ENCODE data around the gene EFNA5.

The EFNA5 gene

DNA sequence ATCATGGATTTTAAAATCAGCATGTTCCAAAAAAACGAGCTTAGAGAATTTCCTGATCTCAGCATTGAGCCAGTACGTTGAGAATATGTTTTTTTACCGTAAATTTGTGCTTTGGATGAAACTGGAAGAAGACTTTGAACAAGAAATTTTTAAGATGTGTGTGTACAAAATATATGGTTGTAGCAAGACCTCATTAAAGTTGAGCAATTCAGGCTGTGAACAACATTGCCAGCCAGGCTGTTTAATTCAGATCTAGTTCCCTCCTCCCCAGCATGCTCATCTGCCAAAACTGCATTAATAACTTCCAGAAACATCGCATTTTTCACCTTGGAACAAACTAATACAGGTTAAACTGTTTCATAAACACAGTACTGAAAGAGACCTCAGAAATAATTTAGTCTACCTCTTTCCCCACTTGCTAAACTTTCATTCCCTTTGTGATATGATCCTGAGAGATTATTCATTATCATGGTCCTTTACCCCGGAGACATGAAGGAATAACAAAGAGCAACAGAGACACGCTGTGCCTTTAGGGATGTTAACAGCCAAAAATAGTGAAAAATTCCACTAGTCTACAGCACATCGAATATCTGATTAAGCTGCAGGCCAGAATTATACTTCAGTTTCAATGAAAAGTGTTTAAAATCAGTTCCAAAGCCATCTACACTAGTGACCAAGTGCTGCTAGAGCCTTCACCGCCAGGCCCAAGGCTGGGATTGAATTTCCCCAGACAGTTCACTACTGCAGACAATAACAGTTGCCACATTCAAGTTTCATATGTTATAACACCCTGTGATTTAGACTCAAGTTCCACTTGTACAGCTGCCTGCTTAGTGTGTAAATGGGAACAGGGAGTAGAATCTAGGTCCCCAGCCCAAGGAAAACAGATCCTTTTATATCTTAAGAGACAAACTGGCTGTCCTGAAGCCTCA lies 89.6 kb downstream of the EFNA5 start:
- Histone ChIP-seq H3K4me1 (ENCODE audit: low read depth, poor library complexity, severe bottlenecking) (no peaks in the 10 kb centered on the region), H3K9ac (no peak overlapping the region), H3K27me3 (ENCODE audit: insufficient read depth, low read depth) (no peaks in the 10 kb centered on the region), H2AFZ (ENCODE audit: low read depth) (no peak overlapping the region), H3K4me3 (IDR thresholded peaks at IDR 0.05; ENCODE audit: insufficient read depth, low read depth, low read length) (no peak overlapping the region), H3K27ac (no peak overlapping the region), H3K79me2 (ENCODE audit: insufficient read depth, low read depth) (no peaks in the 10 kb centered on the region), H3K4me2 (no peak overlapping the region), H3K36me3 (ENCODE audit: insufficient read depth) (no peaks in the 10 kb centered on the region), H4K20me1 (ENCODE audit: insufficient read depth) (no peaks in the 10 kb centered on the region)
- TF ChIP-seq, protein P1, sequence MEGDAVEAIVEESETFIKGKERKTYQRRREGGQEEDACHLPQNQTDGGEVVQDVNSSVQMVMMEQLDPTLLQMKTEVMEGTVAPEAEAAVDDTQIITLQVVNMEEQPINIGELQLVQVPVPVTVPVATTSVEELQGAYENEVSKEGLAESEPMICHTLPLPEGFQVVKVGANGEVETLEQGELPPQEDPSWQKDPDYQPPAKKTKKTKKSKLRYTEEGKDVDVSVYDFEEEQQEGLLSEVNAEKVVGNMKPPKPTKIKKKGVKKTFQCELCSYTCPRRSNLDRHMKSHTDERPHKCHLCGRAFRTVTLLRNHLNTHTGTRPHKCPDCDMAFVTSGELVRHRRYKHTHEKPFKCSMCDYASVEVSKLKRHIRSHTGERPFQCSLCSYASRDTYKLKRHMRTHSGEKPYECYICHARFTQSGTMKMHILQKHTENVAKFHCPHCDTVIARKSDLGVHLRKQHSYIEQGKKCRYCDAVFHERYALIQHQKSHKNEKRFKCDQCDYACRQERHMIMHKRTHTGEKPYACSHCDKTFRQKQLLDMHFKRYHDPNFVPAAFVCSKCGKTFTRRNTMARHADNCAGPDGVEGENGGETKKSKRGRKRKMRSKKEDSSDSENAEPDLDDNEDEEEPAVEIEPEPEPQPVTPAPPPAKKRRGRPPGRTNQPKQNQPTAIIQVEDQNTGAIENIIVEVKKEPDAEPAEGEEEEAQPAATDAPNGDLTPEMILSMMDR (conservative IDR thresholded peaks at IDR 0.05; ENCODE audit: low read depth, low read length), result no peak

DNA sequence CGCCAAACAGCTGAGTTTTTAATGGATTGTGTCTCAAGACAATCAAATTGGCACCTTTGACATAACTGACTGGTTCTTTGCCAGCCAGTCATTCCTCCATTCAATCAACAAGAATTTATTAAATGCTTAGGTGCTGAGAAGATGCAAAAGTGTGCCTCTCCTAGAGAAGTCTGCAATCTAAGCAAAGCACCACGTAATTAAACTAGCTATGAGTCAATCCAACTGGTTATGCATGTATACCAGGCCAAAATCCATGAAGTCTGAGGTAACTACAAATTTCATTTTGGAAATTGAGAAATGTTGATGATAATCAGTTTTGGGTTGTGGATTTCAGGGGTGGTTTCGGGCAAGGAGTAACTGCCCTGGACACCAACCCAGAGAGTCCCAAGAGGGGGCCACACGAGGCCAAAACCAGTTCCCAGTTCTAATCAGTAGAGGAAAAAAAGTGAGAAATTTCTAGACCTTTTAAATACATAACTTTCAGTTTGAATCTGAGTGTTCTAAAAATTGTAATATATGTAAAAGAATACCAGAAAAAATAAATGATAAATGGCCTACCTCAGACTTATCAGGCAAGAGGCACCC lies 92.6 kb downstream of the EFNA5 start:
- H4K20me1 ChIP-seq (ENCODE audit: insufficient read depth), result no peaks in the 10 kb centered on the region
- H3K4me3 ChIP-seq (IDR thresholded peaks at IDR 0.05; ENCODE audit: insufficient read depth, low read depth, low read length), result no peak overlapping the region
- H3K4me2 ChIP-seq, result no peak overlapping the region
- H3K79me2 ChIP-seq (ENCODE audit: insufficient read depth, low read depth), result no peaks in the 10 kb centered on the region
- H3K27me3 ChIP-seq (ENCODE audit: insufficient read depth, low read depth), result no peaks in the 10 kb centered on the region
- H3K36me3 ChIP-seq (ENCODE audit: insufficient read depth), result no peaks in the 10 kb centered on the region
- TF ChIP-seq, protein P1 (conservative IDR thresholded peaks at IDR 0.05; ENCODE audit: low read depth, low read length), result no peak
- H3K27ac ChIP-seq, result no peak overlapping the region
- no peak overlapping the region for H3K9ac ChIP-seq
- no peaks in the 10 kb centered on the region for H3K4me1 ChIP-seq (ENCODE audit: low read depth, poor library complexity, severe bottlenecking)
- no peak overlapping the region for H2AFZ ChIP-seq (ENCODE audit: low read depth)

DNA sequence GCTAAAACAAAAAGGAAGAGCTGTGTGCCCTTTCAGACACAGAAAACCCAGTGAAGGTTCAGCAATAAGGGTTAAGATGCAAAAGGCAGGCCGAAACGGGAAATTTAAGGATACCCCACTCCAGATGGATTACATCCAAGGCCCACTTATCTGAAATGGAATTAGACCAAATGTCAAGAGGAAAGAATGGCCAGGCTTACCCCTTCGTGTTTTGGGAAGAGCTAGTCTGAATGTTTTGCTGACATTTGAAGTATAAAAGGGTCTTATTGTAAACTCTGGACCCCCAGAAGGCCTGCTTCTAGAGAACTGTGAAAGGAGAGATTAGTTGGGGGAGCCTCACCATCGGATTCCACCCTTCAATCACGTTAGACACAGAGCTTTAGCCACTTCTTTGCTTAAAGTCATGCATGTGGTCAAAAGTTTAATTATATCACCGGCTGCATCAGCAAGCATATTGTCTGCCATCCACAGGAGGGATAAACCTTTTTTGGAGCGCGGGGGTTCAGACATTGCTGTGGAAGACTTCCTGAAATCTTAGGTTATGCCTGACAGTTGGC lies 93.3 kb downstream of the EFNA5 start:
- no peaks in the 10 kb centered on the region for H3K79me2 ChIP-seq (ENCODE audit: insufficient read depth, low read depth)
- H4K20me1 ChIP-seq (ENCODE audit: insufficient read depth), result no peaks in the 10 kb centered on the region
- H3K27me3 ChIP-seq (ENCODE audit: insufficient read depth, low read depth), result no peaks in the 10 kb centered on the region
- H3K27ac ChIP-seq, result no peak overlapping the region
- TF ChIP-seq, protein P1 (conservative IDR thresholded peaks at IDR 0.05; ENCODE audit: low read depth, low read length), result no peak
- no peak overlapping the region for H2AFZ ChIP-seq (ENCODE audit: low read depth)
- no peaks in the 10 kb centered on the region for H3K4me1 ChIP-seq (ENCODE audit: low read depth, poor library complexity, severe bottlenecking)
- no peak overlapping the region for H3K4me3 ChIP-seq (IDR thresholded peaks at IDR 0.05; ENCODE audit: insufficient read depth, low read depth, low read length)
- H3K4me2 ChIP-seq, result no peak overlapping the region
- H3K9ac ChIP-seq, result no peak overlapping the region
- no peaks in the 10 kb centered on the region for H3K36me3 ChIP-seq (ENCODE audit: insufficient read depth)

DNA sequence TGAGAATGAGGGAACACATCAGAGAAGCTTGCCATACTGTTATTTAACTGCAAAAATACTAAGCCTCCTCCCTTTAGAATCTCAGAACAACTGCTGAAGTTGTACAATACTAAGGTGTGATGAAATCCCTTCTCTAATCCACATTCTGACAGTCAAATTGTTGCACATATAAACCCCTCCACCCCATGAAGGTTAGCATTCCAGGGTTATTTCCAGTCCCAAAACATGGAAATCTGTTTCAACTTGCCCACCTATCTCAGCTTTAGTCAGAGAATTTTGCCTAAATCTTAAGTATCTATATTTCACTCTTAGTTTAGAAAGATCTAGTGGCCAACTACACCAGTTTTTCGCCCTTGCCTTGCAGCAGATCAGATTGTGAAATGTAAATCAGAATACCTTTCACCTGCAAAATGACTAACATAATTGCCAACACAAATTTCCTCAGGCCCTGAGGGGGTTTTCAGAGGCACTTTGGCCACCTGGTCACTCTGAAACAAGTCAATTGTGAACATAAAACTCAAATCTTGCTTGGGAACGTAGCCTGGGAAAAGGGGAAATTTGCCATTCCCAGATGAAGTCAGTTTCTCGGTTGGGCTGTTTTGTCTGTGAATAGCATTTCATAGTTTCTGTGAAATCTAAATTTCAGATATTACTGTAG lies 93.9 kb downstream of the EFNA5 start:
- H2AFZ ChIP-seq (ENCODE audit: low read depth), result no peak overlapping the region
- H3K4me1 ChIP-seq (ENCODE audit: low read depth, poor library complexity, severe bottlenecking), result no peaks in the 10 kb centered on the region
- H3K79me2 ChIP-seq (ENCODE audit: insufficient read depth, low read depth), result no peaks in the 10 kb centered on the region
- H3K9ac ChIP-seq, result no peak overlapping the region
- TF ChIP-seq, protein P1 (conservative IDR thresholded peaks at IDR 0.05; ENCODE audit: low read depth, low read length), result no peak
- no peak overlapping the region for H3K4me3 ChIP-seq (IDR thresholded peaks at IDR 0.05; ENCODE audit: insufficient read depth, low read depth, low read length)
- H3K36me3 ChIP-seq (ENCODE audit: insufficient read depth), result no peaks in the 10 kb centered on the region
- no peaks in the 10 kb centered on the region for H3K27me3 ChIP-seq (ENCODE audit: insufficient read depth, low read depth)
- H3K4me2 ChIP-seq, result no peak overlapping the region
- no peak overlapping the region for H3K27ac ChIP-seq
- H4K20me1 ChIP-seq (ENCODE audit: insufficient read depth), result no peaks in the 10 kb centered on the region
